AG04449 (cell line): Measurements from ENCODE around the gene TMEM245.

Experiments used
- CTCF ChIA-PET: fragments of 350-600 bp; formaldehyde crosslinking; extraction: SDS; loops from one replicate; lab custom pipeline; 2021; ENCODE audit warnings: antibody characterized with exemption; lab: Yijun Ruan, JAX
- POLR2A ChIA-PET: fragments of 400-600, 350-600 bp; formaldehyde crosslinking; extraction: SDS; loops from one replicate; lab custom pipeline; 2020; ENCODE audit warnings: antibody characterized with exemption, inconsistent platforms; lab: Yijun Ruan, JAX
- DNase-seq: peaks from one replicate; pipeline ENCODE4 v3.0.0-alpha.2; 2010; ENCODE audit warnings: low read depth, low spot score
- H3K4me3 ChIP-seq: 2 replicates; pipeline ENCODE4 v1.5.1; 2011; ENCODE audit warnings: low read depth, mild to moderate bottlenecking, control low read depth, low read length
- CTCF ChIP-seq: IDR thresholded peaks from one replicate; pipeline ENCODE4 v1.5.1; 2011; ENCODE audit warnings: mild to moderate bottlenecking, moderate library complexity, low read length, control low read depth, inconsistent platforms; ENCODE audit not compliant: insufficient read depth; ENCODE audit errors: missing control alignments

The TMEM245 gene

GRCh38 chr9:109005678-109006077 lies 114.1 kb downstream of the TMEM245 start:
- POLR2A ChIA-PET = no interaction called here

DNA sequence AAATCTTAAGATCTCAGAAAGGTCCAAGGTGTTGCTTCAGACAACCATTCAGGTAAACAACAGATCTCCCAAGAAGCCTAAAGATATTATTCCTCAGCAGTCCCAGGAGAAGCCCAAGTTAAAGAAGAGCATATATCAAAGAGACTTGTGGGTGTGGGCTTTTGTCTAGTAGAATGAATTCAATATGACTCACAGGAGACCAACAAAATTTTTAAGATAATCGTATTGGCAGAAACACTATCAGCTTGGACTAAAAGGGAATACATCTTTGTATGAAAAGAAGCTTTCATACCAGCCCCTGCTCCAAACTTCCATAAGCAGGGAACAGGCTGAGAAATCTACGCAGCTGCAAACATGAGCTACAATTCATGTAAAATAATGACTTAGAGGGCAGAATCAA lies 116.6 kb downstream of the TMEM245 start:
- no peak for DNase-seq
- no peak overlapping the region for H3K4me3 ChIP-seq
- ChIA-PET CTCF (no interaction called here), POLR2A (no interaction called here)
- no peak for TF ChIP-seq CTCF

More at GRCh38 chr9:109005678-109006077, 114.1 kb downstream of the TMEM245 start:
- DNase-seq = no peak
- TF ChIP-seq CTCF = no peak
- CTCF ChIA-PET = no interaction called here
- no peak overlapping the region for H3K4me3 ChIP-seq

GRCh38 chr9:109002141-109002540 lies 117.6 kb downstream of the TMEM245 start:
- POLR2A ChIA-PET = interaction anchor here (0.5 kb wide), 1 partner anchor 9 kb away, joined by 3 read pairs; no protein-coding TSS in a partner anchor
- CTCF ChIA-PET = no interaction called here
- DNase-seq = no peak
- no peak for TF ChIP-seq CTCF
- H3K4me3 ChIP-seq = no peak overlapping the region

DNA sequence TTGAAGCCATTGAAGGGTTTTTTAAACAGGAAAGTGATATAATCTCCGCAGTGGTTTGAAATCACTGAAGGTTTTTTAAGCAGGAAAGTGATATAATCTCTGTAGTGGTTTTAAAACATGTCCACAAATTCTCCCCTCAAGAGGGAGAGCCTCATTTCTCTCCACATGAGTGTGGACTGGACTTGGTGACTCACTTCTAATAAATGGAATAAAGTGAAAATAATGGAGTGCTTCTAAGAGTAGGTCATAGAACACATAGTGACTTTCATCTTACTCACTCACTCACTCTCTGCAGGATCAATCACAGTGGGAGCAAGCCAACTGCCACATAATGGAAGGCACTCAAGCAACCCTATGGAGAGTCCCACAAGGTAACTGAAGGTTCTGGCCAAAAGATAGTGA lies 118.5 kb downstream of the TMEM245 start:
- DNase-seq = peak; percentile 68
- POLR2A ChIA-PET = interaction anchor here (0.5 kb wide), 1 partner anchor 10 kb away, joined by 3 read pairs; no protein-coding TSS in a partner anchor
- H3K4me3 ChIP-seq = no peak overlapping the region
- peak; percentile 7 for TF ChIP-seq CTCF
- CTCF ChIA-PET = no interaction called here

DNA sequence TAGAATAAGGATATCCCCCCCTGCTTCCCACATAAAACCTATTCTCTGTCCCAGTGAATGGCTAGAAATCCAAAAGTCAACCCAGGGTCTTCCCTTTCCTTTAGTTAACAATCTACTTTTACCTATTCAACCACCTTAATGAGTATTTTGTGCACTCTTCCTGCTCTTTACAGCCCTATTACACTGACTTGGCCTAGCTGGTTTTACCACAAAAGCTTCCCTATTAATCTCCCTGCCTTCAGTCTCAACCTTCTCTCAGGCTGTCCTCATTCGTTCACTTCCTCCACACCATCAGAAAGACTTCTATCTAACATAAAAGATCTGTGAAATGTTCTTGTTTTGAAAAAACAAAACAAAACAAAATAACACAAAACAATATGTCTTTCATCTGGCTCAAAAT lies 122.6 kb downstream of the TMEM245 start:
- no peak overlapping the region for H3K4me3 ChIP-seq
- POLR2A ChIA-PET = no interaction called here
- DNase-seq = no peak
- no peak for TF ChIP-seq CTCF
- CTCF ChIA-PET = no interaction called here

- ChIA-PET CTCF (interaction anchor here (0.9 kb wide), 1 partner anchor 12 kb away, joined by 3 read pairs; no protein-coding TSS in a partner anchor), POLR2A (no interaction called here)
- no peak for DNase-seq
Observed at GRCh38 chr9:108996643-108997042, 123.1 kb downstream of the TMEM245 start.

More at GRCh38 chr9:108996643-108997042, 123.1 kb downstream of the TMEM245 start:
- H3K4me3 ChIP-seq = no peak overlapping the region
- no peak for TF ChIP-seq CTCF
